LHCN-M2 (cell line): ENCODE results near the gene VCAN. TPM values are rescaled to one million over a fixed set of nuclear protein-coding genes. Genes with fewer than 3 reads are reported as not detected.
A peak's percentile ranks its signal among the peaks of the same experiment; 100 is the strongest.
"Not testable (repeated sequence)": the region's sequence is repeated elsewhere in the genome, so short reads cannot be mapped to it uniquely, and the experiment has no call there.

Source experiments
- DNase-seq: peaks from one replicate; pipeline ENCODE4 v3.0.0-alpha.2; 2012; ENCODE audit warnings: low read depth
- polyA plus RNA-seq: library from polyadenylated mRNA; unstranded; fragments of >200 nt; gene quantifications from one replicate; pipeline ENCODE4 v1.2.1, GENCODE V29; 2012; ENCODE audit warnings: missing spikeins
- total RNA-seq: library from RNA; depleted of rRNA; stranded (reverse); fragments of >200 nt; gene quantifications from 2 replicates; pipeline ENCODE4 v1.2.3, GENCODE V29; 2014; rRNA removed

VCAN gene
- 154 and 160 TPM in 2 replicates for total RNA-seq
- 47.0 TPM for polyA plus RNA-seq

GRCh38 chr5:83471405-83472212 lies at the start of gene VCAN:
Gene VCAN (plus strand): TSS chr5:83471744. CDS start chr5:83483519, 11,775 bp downstream.
- DNase-seq = peak; percentile 87

- DNase-seq = no peak
These were observed 49.3 kb upstream of the VCAN start for GRCh38 chr5:83422284-83422683.

GRCh38 chr5:83426855-83427254 lies 44.7 kb upstream of the VCAN start:
- DNase-seq = no peak

- no peak for DNase-seq
These were observed 43.4 kb upstream of the VCAN start for GRCh38 chr5:83428126-83428525.

GRCh38 chr5:83428890-83429289 lies 42.7 kb upstream of the VCAN start:
- no peak for DNase-seq

- DNase-seq = peak; percentile 54
These were observed 41.2 kb upstream of the VCAN start for GRCh38 chr5:83430130-83431010.

- no peak for DNase-seq
These were observed 37.7 kb upstream of the VCAN start for GRCh38 chr5:83433891-83434290.

GRCh38 chr5:83434946-83435345 lies 36.6 kb upstream of the VCAN start:
- DNase-seq = no peak

GRCh38 chr5:83436276-83436675 lies 35.3 kb upstream of the VCAN start:
- no peak for DNase-seq

GRCh38 chr5:83437697-83438096 lies 33.8 kb upstream of the VCAN start:
- DNase-seq = not testable (repeated sequence)

- peak; percentile 13 for DNase-seq
These were observed 30.7 kb upstream of the VCAN start for GRCh38 chr5:83440826-83441225.

- DNase-seq = no peak
These were observed 29.8 kb upstream of the VCAN start for GRCh38 chr5:83441747-83442146.

- no peak for DNase-seq
These were observed 28.0 kb upstream of the VCAN start for GRCh38 chr5:83443534-83443933.

- no peak for DNase-seq
These were observed 27.1 kb upstream of the VCAN start for GRCh38 chr5:83444445-83444844.

GRCh38 chr5:83446253-83446947 lies 25.1 kb upstream of the VCAN start:
- DNase-seq = no peak

- DNase-seq = no peak
These were observed 24.0 kb upstream of the VCAN start for GRCh38 chr5:83447533-83447932.

- DNase-seq = peak; percentile 15
These were observed 21.2 kb upstream of the VCAN start for GRCh38 chr5:83450183-83450966.

GRCh38 chr5:83450967-83451248 lies 20.6 kb upstream of the VCAN start:
- no peak for DNase-seq

- no peak for DNase-seq
These were observed 19.6 kb upstream of the VCAN start for GRCh38 chr5:83451955-83452354.

- DNase-seq = no peak
These were observed 17.6 kb upstream of the VCAN start for GRCh38 chr5:83453937-83454336.

- no peak for DNase-seq
These were observed 7.3 kb upstream of the VCAN start for GRCh38 chr5:83464261-83464660.
